Activated CD4-positive, alpha-beta T cell treated with anti-CD3 and anti-CD28 coated beads for 36 hours (primary cell): ENCODE results near the gene TENT5C. TPM values are rescaled to one million over a fixed set of nuclear protein-coding genes. Genes with fewer than 3 reads are reported as not detected.

ENCODE experiments used
- ATAC-seq: fragments of 200-7000 bp; cut with Tn5 transposase; one replicate; pipeline ENCODE4 v1.10.0; 2021; ENCODE audit warnings: mild to moderate bottlenecking, moderate library complexity
- CTCF ChIA-PET: fragments of 350-600 bp; sonication (Branson Sonifier 250); formaldehyde crosslinking; loops from one replicate; lab custom pipeline; 2021; ENCODE audit warnings: antibody characterized with exemption; lab: Charles Lee
- POLR2A ChIA-PET: fragments of 350-600 bp; sonication (Branson Sonifier 250); formaldehyde crosslinking; loops from one replicate; lab custom pipeline; 2021; ENCODE audit warnings: antibody characterized with exemption, inconsistent platforms; lab: Charles Lee
- DNase-seq: peaks from one replicate; pipeline ENCODE4 v3.0.0-alpha.2; 2020
- H3K27ac Mint-ChIP-seq: one replicate; pipeline ENCODE4 v1.8.0; 2021; ENCODE audit warnings: mixed read lengths
- H3K27me3 Mint-ChIP-seq: one replicate; pipeline ENCODE4 v1.8.0; 2021; ENCODE audit warnings: mixed read lengths
- H3K36me3 Mint-ChIP-seq: one replicate; pipeline ENCODE4 v1.8.0; 2021; ENCODE audit warnings: low read depth, mixed read lengths
- H3K4me1 Mint-ChIP-seq: one replicate; pipeline ENCODE4 v1.8.0; 2021; ENCODE audit warnings: mixed read lengths
- H3K4me3 Mint-ChIP-seq: one replicate; pipeline ENCODE4 v1.8.0; 2021; ENCODE audit warnings: mild to moderate bottlenecking, moderate library complexity, mixed read lengths
- H3K9me3 Mint-ChIP-seq: one replicate; pipeline ENCODE4 v1.8.0; 2021; ENCODE audit warnings: low read depth, mixed read lengths
- intact Hi-C, 2 experiments: fragments of 100-400 bp; cut with DNase I in 1 of 2; cut with micrococcal nuclease in 1 of 2; formaldehyde crosslinking; loops; one replicate each; pipeline versions ENCODE4 v1.14.2 to v1.15.1; 2022 to 2024; cut with DNase I, micrococcal nuclease
- total RNA-seq, 2 experiments: library from RNA; stranded (reverse); gene quantifications; one replicate each; pipeline ENCODE4 v1.2.3, GENCODE V29; 2021

The TENT5C gene
- total RNA-seq, 2 experiments from 2014 or later: 6.0 to 6.4 TPM

DNA sequence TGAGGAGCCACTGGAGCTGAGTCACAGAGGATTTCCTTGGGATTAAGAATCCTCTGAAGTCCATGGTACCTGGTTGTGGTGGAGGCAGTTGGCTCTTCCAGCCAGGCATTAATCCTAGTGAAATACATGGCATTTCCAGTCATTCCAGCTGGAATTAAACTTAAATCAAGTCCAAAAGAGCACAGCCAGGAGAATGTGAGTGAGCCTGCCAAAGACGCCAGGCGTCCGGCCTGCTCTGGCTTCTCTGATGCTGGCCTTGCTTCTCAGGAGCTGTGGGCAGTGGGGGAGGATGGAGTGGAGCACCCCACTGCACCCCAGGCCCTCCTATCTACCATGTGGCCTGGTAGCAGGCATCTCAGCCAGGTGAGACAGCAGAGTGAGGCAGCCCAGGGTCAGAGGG is 23.4 kb upstream of the TENT5C start:
- DNase-seq: no peak
- Mint-ChIP-seq H3K27ac (no peak overlapping the region), H3K9me3 (no peaks in the 10 kb centered on the region)

DNA sequence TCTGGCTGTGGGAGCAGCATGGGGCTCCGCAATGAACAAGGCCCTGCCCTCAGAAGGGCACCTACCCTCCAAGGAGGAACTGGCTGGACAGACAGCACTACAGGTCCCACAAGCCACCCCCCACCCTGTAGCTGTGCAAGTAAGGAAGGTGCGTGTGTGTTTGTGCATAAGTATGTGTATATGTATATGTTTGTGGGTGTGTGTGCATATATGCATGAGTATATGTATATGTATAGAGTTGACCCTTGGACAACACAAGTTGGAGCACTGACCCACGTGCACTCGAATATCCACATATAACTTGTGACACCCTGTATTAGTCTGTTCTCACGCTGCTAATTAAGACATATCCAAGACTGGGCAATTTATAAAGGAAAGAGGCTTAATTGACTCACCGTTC is 22.6 kb upstream of the TENT5C start:
- no peaks in the 10 kb centered on the region for H3K4me1 Mint-ChIP-seq
- ATAC-seq (no peak), DNase-seq (no peak)
- H3K27me3 Mint-ChIP-seq: no peaks in the 10 kb centered on the region
- H3K9me3 Mint-ChIP-seq: no peaks in the 10 kb centered on the region
- intact Hi-C loops: no loop called here
- POLR2A ChIA-PET: interaction anchor here (0.6 kb wide), 1 partner anchor 171 kb away, joined by 3 read pairs; no protein-coding TSS in a partner anchor
- CTCF ChIA-PET: interaction anchor here (0.7 to 2.0 kb wide), 3 partner anchors 49 to 222 kb away, joined by 3 to 4 read pairs (median 3); no protein-coding TSS in a partner anchor
- H3K27ac Mint-ChIP-seq: no peak overlapping the region
- H3K36me3 Mint-ChIP-seq: no peaks in the 10 kb centered on the region
- no peak overlapping the region for H3K4me3 Mint-ChIP-seq

More for the DNA sequence above, 23.4 kb upstream of the TENT5C start:
- Mint-ChIP-seq H3K36me3 (no peaks in the 10 kb centered on the region), H3K27me3 (no peaks in the 10 kb centered on the region), H3K4me1 (no peaks in the 10 kb centered on the region), H3K4me3 (no peak overlapping the region)
- CTCF ChIA-PET: interaction anchor here (0.7 to 2.0 kb wide), 3 partner anchors 48 to 221 kb away, joined by 3 to 4 read pairs (median 3); no protein-coding TSS in a partner anchor
- intact Hi-C loops: no loop called here
- no peak for ATAC-seq
- POLR2A ChIA-PET: interaction anchor here (0.6 to 0.8 kb wide), 2 partner anchors 9 to 172 kb away, joined by 3 read pairs; no protein-coding TSS in a partner anchor

DNA sequence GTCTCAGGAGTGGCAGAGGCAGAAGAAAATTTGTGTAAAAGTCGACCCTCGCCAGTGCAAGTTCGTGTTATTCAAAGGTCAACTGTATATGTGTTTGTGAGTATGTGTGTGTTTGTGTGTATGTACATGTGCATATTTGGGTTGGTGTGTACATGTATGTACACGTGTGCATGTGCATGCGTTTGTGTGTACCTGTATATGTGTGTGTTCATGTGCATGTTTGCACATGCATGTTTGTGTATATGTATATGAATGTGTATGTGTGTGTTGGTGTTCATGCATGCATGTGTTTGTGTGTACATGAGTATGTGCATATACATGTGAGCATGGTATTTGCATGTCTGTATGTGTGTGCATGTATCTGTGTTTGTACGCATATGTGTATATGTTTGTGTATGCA is 21.7 kb upstream of the TENT5C start:
- DNase-seq (no peak), ATAC-seq (no peak)
- Mint-ChIP-seq H3K36me3 (no peaks in the 10 kb centered on the region), H3K27ac (no peak overlapping the region), H3K9me3 (no peaks in the 10 kb centered on the region), H3K27me3 (peaks cover 2% of the 10 kb centered on the region), H3K4me3 (no peak overlapping the region), H3K4me1 (no peaks in the 10 kb centered on the region)
- ChIA-PET POLR2A (no interaction called here), CTCF (interaction anchor here (2.0 kb wide), 1 partner anchor 50 kb away, joined by 4 read pairs; no protein-coding TSS in a partner anchor)
- intact Hi-C loops: no loop called here

DNA sequence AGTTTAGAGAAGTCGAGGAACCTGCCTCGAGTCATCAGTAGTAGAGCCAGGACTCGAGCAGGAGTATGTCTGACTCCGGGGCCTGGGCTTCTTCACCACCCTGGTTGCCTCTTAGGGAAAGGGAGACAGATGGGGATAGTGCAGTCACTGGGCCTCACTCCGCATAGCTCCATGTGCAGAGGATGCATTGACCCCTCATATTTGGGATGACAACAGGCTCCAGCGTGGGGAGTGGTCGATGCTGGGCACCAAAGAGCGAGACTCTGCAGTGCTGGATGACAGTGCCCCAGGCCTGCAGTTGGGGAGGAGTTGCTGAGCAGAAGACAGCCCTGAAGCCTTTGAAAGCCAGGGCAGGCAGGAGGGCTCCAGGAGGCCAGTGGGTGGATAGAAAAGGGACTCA is 20.8 kb upstream of the TENT5C start:
- POLR2A ChIA-PET: no interaction called here
- no peaks in the 10 kb centered on the region for H3K4me1 Mint-ChIP-seq

DNA sequence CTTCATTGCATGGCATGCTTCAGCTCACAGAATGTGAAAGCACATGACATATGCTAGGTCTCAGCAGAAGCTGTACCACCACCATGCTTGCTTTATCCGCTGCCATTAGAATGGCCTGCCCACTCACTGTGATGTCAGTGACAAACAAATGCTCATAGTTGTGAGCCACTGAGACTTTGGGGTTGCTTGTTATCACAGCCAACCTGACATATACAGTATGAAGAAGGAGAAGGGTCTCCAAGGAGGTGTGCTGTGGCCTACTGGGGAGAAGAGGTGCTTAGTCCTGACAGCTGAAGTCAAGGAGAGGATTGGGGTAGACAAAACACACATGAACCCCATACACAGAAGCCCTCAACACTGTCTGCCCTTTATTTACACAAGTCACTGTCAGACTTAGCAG is 19.5 kb upstream of the TENT5C start:
- ATAC-seq (no peak), DNase-seq (no peak)
- Mint-ChIP-seq H3K27ac (no peak overlapping the region), H3K4me3 (no peak overlapping the region), H3K9me3 (no peaks in the 10 kb centered on the region), H3K27me3 (peaks cover 2% of the 10 kb centered on the region), H3K36me3 (no peaks in the 10 kb centered on the region), H3K4me1 (no peaks in the 10 kb centered on the region)
- ChIA-PET CTCF (no interaction called here), POLR2A (no interaction called here)
- intact Hi-C loops: no loop called here

More for the DNA sequence above, 20.8 kb upstream of the TENT5C start:
- Mint-ChIP-seq H3K27me3 (peaks cover 2% of the 10 kb centered on the region), H3K36me3 (no peaks in the 10 kb centered on the region), H3K9me3 (no peaks in the 10 kb centered on the region), H3K27ac (no peak overlapping the region), H3K4me3 (no peak overlapping the region)
- intact Hi-C loops: no loop called here
- CTCF ChIA-PET: no interaction called here
- DNase-seq (no peak), ATAC-seq (no peak)

DNA sequence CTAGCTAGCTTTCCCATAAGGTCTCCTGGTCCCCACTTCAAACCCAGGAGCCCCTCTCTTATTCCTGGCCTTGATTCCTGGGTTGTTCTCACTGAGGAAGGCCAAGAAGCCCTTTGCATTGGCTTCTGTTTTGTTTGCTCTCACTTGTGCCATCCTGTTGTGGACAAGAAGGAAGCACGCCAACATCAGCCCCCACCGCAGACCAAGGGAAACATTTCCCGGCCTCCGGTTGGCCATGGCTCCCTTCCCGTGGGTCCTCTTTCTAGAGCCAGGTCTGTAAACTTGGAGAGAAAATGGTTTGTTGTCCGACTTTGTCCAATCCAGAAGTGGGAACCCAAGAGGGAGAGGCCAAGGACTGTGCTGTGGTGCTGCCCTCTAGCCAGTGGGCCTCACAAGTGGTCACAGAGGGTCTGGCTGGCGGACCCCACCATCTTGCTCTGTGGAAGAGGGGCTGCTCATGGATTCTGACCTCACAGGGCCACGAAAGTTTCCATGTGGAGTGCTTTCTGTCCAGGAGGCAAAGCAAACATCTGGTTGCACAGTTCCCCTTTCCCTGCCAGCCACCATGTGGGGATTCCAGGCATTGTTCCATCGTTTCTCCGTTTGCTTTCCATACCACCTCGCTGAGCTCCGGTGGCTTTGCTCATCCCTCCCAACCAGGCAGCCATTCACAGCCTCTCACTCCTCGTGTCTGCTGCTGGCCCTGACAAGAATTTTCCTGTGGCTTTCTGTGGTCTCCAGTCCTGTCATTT is 18.9 kb upstream of the TENT5C start:
- DNase-seq: no peak
- no peaks in the 10 kb centered on the region for H3K9me3 Mint-ChIP-seq
- H3K27ac Mint-ChIP-seq: no peak overlapping the region
- no peaks in the 10 kb centered on the region for H3K36me3 Mint-ChIP-seq
- H3K4me3 Mint-ChIP-seq: no peak overlapping the region
- H3K27me3 Mint-ChIP-seq: peaks cover 2% of the 10 kb centered on the region
- no peaks in the 10 kb centered on the region for H3K4me1 Mint-ChIP-seq
- ChIA-PET POLR2A (no interaction called here), CTCF (interaction anchor here (0.6 kb wide), 1 partner anchor 65 kb away, joined by 3 read pairs; no protein-coding TSS in a partner anchor)
- intact Hi-C loops: no loop called here
- ATAC-seq: no peak

DNA sequence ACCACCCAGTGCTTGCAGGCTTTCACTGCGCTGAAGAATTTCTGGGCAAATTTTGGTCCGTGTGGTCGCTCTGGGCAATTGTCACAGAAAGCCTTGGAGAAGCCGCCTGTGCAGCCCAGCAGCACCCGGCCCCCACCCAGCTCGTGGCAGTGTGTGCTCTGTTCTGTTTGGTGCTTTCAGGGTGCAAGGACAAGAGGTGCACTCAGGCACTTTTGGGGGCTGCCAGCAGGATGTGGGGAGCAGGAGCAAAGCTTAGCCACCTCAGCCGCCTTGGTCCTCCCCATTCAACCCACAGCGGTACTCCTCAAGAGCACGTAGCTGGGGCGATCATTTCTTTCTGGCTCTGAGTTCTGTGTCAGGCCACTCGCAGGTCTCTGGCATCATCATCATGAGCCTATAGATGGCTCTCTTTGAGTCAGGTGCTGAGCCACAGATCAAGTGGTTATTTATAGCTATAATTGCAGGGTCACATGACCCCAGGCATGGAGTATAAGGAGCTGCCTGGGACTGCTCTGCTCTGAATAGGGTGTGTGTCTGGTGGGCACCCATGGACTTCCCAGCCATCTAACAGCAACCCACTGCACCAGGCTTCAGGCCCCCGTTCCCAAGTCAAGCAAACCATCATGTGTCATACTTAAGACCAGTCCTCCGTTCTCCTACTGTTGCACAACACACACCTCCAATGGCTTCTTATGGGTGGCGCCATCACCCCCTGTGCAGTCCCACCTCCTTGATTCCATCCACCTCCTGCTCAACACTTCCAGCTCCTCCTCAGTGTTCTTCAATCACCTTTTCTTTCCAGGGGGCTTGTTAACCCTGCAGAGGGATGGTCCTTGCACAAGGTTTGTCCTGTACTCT is 18.1 kb upstream of the TENT5C start:
- Mint-ChIP-seq H3K27ac (no peak overlapping the region), H3K9me3 (no peaks in the 10 kb centered on the region), H3K4me1 (no peaks in the 10 kb centered on the region), H3K4me3 (no peak overlapping the region), H3K36me3 (no peaks in the 10 kb centered on the region), H3K27me3 (peaks cover 2% of the 10 kb centered on the region)
- intact Hi-C loops: no loop called here
- no peak for ATAC-seq
- no peak for DNase-seq
- POLR2A ChIA-PET: no interaction called here
- CTCF ChIA-PET: interaction anchor here (0.6 to 1.0 kb wide), 2 partner anchors 65 to 75 kb away, joined by 3 to 4 read pairs; no protein-coding TSS in a partner anchor

DNA sequence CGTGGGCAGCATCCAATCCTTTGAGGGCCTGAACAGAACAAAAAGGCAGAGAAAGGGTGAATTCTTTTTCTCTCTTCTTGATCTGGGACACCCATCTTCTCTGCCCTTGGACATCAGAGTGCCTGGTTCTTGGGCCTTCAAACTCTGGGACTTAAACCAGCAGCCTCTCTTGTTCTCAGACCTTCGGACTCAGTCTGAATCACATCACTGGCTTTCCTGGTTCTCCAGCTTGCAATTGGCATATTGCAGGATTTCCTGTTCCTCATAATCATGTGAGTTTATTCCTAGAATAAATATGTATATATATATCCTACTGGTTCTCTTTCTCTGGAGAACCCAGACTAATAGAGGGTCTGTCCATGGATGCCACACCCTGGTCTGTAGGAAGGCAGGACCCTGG is 16.3 kb upstream of the TENT5C start:
- Mint-ChIP-seq H3K27me3 (peaks cover 2% of the 10 kb centered on the region), H3K9me3 (no peaks in the 10 kb centered on the region), H3K4me3 (no peak overlapping the region), H3K27ac (no peak overlapping the region), H3K4me1 (no peaks in the 10 kb centered on the region), H3K36me3 (no peaks in the 10 kb centered on the region)
- ChIA-PET POLR2A (no interaction called here), CTCF (interaction anchor here (0.8 kb wide), 1 partner anchor 10 kb away, joined by 3 read pairs; no protein-coding TSS in a partner anchor)
- DNase-seq (no peak), ATAC-seq (no peak)
- intact Hi-C loops: no loop called here

DNA sequence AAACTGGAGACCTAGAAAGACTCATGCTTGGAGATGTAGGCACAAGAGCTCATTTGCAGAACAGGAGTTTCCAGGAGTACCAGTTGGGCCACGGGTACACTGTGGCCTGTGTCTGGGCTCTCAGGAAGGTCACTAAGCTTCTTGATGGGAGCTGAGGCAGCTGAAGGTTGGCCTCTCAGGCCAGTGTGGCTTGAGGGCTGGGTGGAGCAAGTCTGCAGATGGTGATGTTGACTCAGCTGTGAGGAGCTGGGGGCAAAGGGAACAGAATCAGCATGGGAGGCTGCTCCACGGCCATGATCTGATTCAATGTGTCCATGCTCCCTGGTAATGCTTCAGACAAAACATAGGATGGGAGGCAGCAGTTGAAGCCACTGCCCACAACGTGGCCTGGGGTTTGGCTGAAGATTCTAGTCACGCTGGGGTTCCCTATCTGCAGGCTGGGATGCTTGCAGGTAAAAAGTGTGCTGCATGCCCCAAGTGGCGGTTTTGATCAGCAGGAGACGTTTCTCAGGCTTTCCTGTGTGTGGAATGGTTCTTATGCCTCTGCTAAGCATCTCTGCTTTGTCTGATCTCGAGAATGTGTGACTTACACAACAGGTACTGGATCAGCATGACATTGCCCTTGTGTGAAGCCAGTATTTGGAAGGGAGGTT is 15.4 kb upstream of the TENT5C start:
- intact Hi-C loops: no loop called here
- ChIA-PET POLR2A (no interaction called here), CTCF (interaction anchor here (0.6 to 1.0 kb wide), 7 partner anchors 9 to 168 kb away, joined by 3 to 5 read pairs (median 3); no protein-coding TSS in a partner anchor)
- Mint-ChIP-seq H3K27me3 (peaks cover 2% of the 10 kb centered on the region), H3K9me3 (no peaks in the 10 kb centered on the region), H3K4me1 (no peaks in the 10 kb centered on the region), H3K4me3 (no peak overlapping the region), H3K27ac (no peak overlapping the region), H3K36me3 (no peaks in the 10 kb centered on the region)
- no peak for DNase-seq
- ATAC-seq: no peak

DNA sequence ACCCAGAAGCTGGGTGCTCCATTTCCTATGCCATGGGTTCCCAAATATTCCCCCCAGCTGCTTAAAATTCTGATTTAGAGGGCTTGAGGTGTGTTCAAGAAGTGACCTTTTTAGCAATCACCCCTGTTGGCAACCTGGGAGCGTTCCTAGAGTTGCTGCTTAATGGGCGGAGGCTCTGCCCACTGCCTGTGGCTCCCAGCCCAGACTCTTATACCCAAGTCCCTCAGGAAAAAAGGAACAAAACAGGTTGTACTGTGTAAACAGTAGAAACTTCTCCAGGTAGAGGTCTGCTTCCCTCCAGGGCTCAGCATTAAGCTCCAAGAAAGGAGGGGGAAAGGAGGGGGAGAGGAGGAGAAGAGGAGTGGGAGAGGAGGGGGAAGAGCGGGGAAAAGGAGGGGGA is 14.6 kb upstream of the TENT5C start:
- ChIA-PET CTCF (interaction anchor here (0.7 to 1.3 kb wide), 5 partner anchors 10 to 168 kb away, joined by 3 to 5 read pairs (median 4); no protein-coding TSS in a partner anchor), POLR2A (no interaction called here)
- Mint-ChIP-seq H3K4me3 (no peak overlapping the region), H3K27ac (no peak overlapping the region), H3K27me3 (peaks cover 2% of the 10 kb centered on the region), H3K4me1 (no peaks in the 10 kb centered on the region), H3K36me3 (no peaks in the 10 kb centered on the region), H3K9me3 (no peaks in the 10 kb centered on the region)
- intact Hi-C loops: no loop called here
- ATAC-seq (no peak), DNase-seq (no peak)

DNA sequence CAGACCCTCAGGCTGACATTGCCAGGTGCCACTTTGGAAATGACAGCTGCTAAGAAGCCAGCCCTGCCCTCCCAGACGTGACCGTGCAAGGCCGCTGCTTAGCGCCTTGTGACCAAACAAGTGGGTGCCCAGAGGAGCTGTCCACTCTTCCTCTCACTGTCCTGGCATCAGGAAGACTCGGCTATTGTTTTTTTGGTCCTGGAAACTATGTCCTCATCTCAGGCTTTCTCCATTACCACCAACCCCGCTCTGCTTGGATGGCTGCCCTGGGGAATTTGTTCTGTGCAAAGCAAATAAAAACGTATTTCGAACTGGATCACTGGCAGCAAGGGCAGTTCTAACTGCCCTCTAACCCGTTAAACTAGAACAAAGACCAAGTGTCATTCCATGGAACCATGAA is 13.7 kb upstream of the TENT5C start:
- no peak overlapping the region for H3K27ac Mint-ChIP-seq
- intact Hi-C loops: no loop called here
- no peaks in the 10 kb centered on the region for H3K9me3 Mint-ChIP-seq
- ChIA-PET CTCF (interaction anchor here (1.3 kb wide), 1 partner anchor 82 kb away, joined by 4 read pairs; no protein-coding TSS in a partner anchor), POLR2A (no interaction called here)
- no peak for ATAC-seq
- H3K36me3 Mint-ChIP-seq: no peaks in the 10 kb centered on the region
- H3K27me3 Mint-ChIP-seq: peaks cover 2% of the 10 kb centered on the region
- no peak for DNase-seq
- no peak overlapping the region for H3K4me3 Mint-ChIP-seq
- H3K4me1 Mint-ChIP-seq: no peaks in the 10 kb centered on the region
